CD14-positive monocyte (primary cell): ENCODE data around the gene AOX1. TPM values are rescaled to one million over a fixed set of nuclear protein-coding genes. Genes with fewer than 3 reads are reported as not detected.

ENCODE experiments used
- DNase-seq, 3 donors: peaks; one replicate each; pipeline ENCODE4 v3.0.0-alpha.2; 2011 to 2022
- H2AFZ ChIP-seq: 2 replicates; pipeline ENCODE4 v1.6.0; 2012; ENCODE audit warnings: mild to moderate bottlenecking, low read depth, low read length, inconsistent platforms; ENCODE audit not compliant: insufficient read depth, poor library complexity, severe bottlenecking
- H3K27ac ChIP-seq, 2 donors: 1 replicate in 1 of 2; 2 replicates in 1 of 2; pipeline ENCODE4 v1.5.1; 2012 to 2013; ENCODE audit warnings: low read length in 2 of 2, control low read depth in 1 of 2, inconsistent platforms in 1 of 2, low read depth in 1 of 2, mild to moderate bottlenecking in 1 of 2
- H3K27me3 ChIP-seq, 2 donors: one replicate each; pipeline versions ENCODE4 v1.6.0 to v1.6.1; 2011 to 2013; ENCODE audit warnings: low read length in 2 of 2; ENCODE audit not compliant: control insufficient read depth in 2 of 2, insufficient read depth in 2 of 2
- H3K36me3 ChIP-seq, 2 donors: replicated peaks in 1 of 2; 1 replicate in 1 of 2; 2 replicates in 1 of 2; pipeline versions ENCODE4 v1.5.1 to v1.6.1; 2012 to 2013; ENCODE audit warnings: low read length in 2 of 2, control low read depth in 1 of 2, inconsistent platforms in 1 of 2, mild to moderate bottlenecking in 1 of 2; ENCODE audit not compliant: insufficient read depth in 2 of 2, control insufficient read depth in 1 of 2
- H3K4me1 ChIP-seq, 2 donors: 1 replicate in 1 of 2; 2 replicates in 1 of 2; pipeline versions ENCODE4 v1.5.1 to v1.6.1; 2012 to 2013; ENCODE audit warnings: low read length in 2 of 2, control low read depth in 1 of 2, inconsistent platforms in 1 of 2, mild to moderate bottlenecking in 1 of 2, moderate library complexity in 1 of 2; ENCODE audit not compliant: insufficient read depth in 2 of 2, control insufficient read depth in 1 of 2
- H3K4me2 ChIP-seq: replicated peaks from 2 replicates; pipeline ENCODE3; 2012; ENCODE audit warnings: low read length, moderate library complexity, mild to moderate bottlenecking; ENCODE audit not compliant: poor library complexity, severe bottlenecking; ENCODE audit errors: extremely low read depth
- H3K4me3 ChIP-seq, 3 experiments: fragments of 200-600 bp in 1 of 3; sonication (generic) in 1 of 3; replicated peaks in 1 of 3; 1 replicate in 2 of 3; 2 replicates in 1 of 3; pipeline ENCODE4 v1.5.1; 2011 to 2013; ENCODE audit warnings: low read length in 3 of 3, mild to moderate bottlenecking in 3 of 3, control low read depth in 2 of 3, low read depth in 2 of 3, inconsistent platforms in 1 of 3, moderate library complexity in 1 of 3
- H3K79me2 ChIP-seq: 2 replicates; pipeline ENCODE4 v1.6.0; 2012; ENCODE audit warnings: mild to moderate bottlenecking, control low read depth, inconsistent platforms, low read length, moderate library complexity; ENCODE audit not compliant: insufficient read depth
- H3K9ac ChIP-seq: 2 replicates; pipeline ENCODE4 v1.6.0; 2017; ENCODE audit warnings: low read length, mild to moderate bottlenecking; ENCODE audit not compliant: insufficient read depth, poor library complexity, severe bottlenecking
- H3K9me3 ChIP-seq, 2 donors: replicated peaks in 1 of 2; 1 replicate in 1 of 2; 2 replicates in 1 of 2; pipeline versions ENCODE4 v1.5.1 to v1.6.1; 2012 to 2013; ENCODE audit warnings: low read length in 2 of 2, control low read depth in 1 of 2; ENCODE audit not compliant: control insufficient read depth in 1 of 2, insufficient read depth in 1 of 2
- H4K20me1 ChIP-seq: 2 replicates; pipeline ENCODE4 v1.6.0; 2012; ENCODE audit warnings: mild to moderate bottlenecking, low read length, control low read depth, moderate library complexity; ENCODE audit not compliant: insufficient read depth
- H3K27ac Mint-ChIP-seq, 7 donors: one replicate each; pipeline ENCODE4 v1.8.0; 2020; ENCODE audit warnings: mild to moderate bottlenecking in 7 of 7, mixed read lengths in 7 of 7, moderate library complexity in 6 of 7, inconsistent platforms in 2 of 7
- H3K27me3 Mint-ChIP-seq, 3 donors: one replicate each; pipeline ENCODE4 v1.8.0; 2021 to 2022; ENCODE audit warnings: low read depth in 3 of 3, mild to moderate bottlenecking in 3 of 3, mixed read lengths in 3 of 3, moderate library complexity in 3 of 3, inconsistent platforms in 1 of 3
- H3K36me3 Mint-ChIP-seq, 2 donors: one replicate each; pipeline ENCODE4 v1.8.0; 2020; ENCODE audit warnings: mixed read lengths in 2 of 2, inconsistent platforms in 1 of 2, mild to moderate bottlenecking in 1 of 2
- H3K4me1 Mint-ChIP-seq: one replicate; pipeline ENCODE4 v1.8.0; 2020; ENCODE audit warnings: mild to moderate bottlenecking, mixed read lengths
- H3K4me3 Mint-ChIP-seq, 2 donors: one replicate each; pipeline ENCODE4 v1.8.0; 2020; ENCODE audit warnings: mild to moderate bottlenecking in 2 of 2, mixed read lengths in 2 of 2, moderate library complexity in 1 of 2
- H3K9me3 Mint-ChIP-seq, 7 donors: one replicate each; pipeline ENCODE4 v1.8.0; 2020 to 2022; ENCODE audit warnings: mixed read lengths in 7 of 7, mild to moderate bottlenecking in 6 of 7, moderate library complexity in 6 of 7, inconsistent platforms in 2 of 7
- WGBS: methylation state at CpG from one replicate; pipeline ENCODE4 v1.1.5; 2013; ENCODE audit warnings: missing lambda C conversion rate; ENCODE audit not compliant: insufficient coverage; 5-methylcytosine and 5-hydroxymethylcytosine counted together
- intact Hi-C, 2 donors: fragments of 100-400 bp; cut with micrococcal nuclease; formaldehyde crosslinking; loops; one replicate each; pipeline versions ENCODE4 v1.15.0 to v1.15.1; 2023
- polyA plus RNA-seq, 3 donors: library from polyadenylated mRNA; depleted of rRNA in 1 of 3; unstranded in 2 of 3; stranded (reverse) in 1 of 3; fragments of 300-500 nt in 2 of 3; fragments of >200 nt in 1 of 3; fragmentation: Illumina TruSeq in 2 of 3; gene quantifications; 1 replicate in 2 of 3; 2 replicates in 1 of 3; pipeline ENCODE4 v1.2.3, GENCODE V29; 2012 to 2021
- TF ChIP-seq, protein P1 (sequence below): fragments of 200-600 bp; IDR thresholded peaks from one replicate; pipeline ENCODE4 v1.8.0; 2022; ENCODE audit warnings: antibody characterized with exemption, mild to moderate bottlenecking

AOX1 gene
- polyA plus RNA-seq, 3 donors: 0.16 TPM; not detected in 2

DNA sequence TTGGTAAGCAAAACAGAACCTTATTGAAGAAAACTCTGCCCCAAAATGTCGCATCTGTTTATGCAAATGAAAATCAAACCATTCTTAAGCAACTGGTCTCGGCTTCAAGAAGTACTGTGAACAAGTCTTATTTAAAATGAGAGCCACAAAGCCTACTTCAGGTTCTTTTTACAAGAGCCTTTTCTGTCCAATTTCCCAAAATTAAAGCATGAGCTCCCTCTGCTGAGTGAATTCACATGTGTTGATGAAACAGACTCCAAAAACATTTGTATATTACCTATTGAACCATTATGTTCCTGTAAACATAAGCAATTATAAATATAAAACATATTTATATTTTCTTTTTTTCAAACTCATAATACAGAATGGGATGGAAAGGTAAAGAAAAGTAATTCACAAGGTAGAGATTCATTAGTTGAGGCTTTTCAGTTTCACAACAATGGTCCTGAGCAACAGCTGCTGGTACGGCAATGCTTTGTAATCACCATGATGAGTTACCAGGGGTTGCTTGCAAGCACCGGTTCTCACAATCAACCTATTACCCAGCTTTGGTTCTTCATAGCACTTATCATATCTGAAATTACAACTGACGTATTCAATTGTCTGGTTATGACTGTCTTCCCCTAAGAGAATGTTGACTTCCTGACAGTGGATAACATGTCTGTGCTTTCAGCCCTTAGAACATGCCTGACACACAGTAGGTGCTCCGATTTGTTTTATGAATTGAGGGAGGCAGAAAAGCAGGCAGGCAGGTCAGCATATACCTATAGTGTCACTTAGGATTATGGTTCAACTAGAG is 117.5 kb downstream of the AOX1 start:
- Histone ChIP-seq H3K4me3 (no peak overlapping the region), H3K36me3 (no peaks in the 10 kb centered on the region), H2AFZ (no peak overlapping the region), H4K20me1 (no peaks in the 10 kb centered on the region), H3K4me1 (peaks cover 0 to 9% of the 10 kb centered on the region in 2 donors), H3K79me2 (no peaks in the 10 kb centered on the region), H3K27ac (no peak overlapping the region), H3K9ac (no peak overlapping the region), H3K9me3 (no peaks in the 10 kb centered on the region), H3K4me2 (no peak overlapping the region), H3K27me3 (no peaks in the 10 kb centered on the region)
- DNase-seq: peak; percentile 30 to 54 (median 49)
- H3K27me3 Mint-ChIP-seq: peaks cover 0 to 4% (median 0%) of the 10 kb centered on the region in 3 donors
- H3K4me1 Mint-ChIP-seq: peaks cover 15% of the 10 kb centered on the region
- no peak overlapping the region for H3K4me3 Mint-ChIP-seq
- H3K9me3 Mint-ChIP-seq: no peaks in the 10 kb centered on the region
- H3K27ac Mint-ChIP-seq: peak overlapping the region in 2 of 7 donors; percentile 2 to 11
- WGBS: 70% methylated on average over 2 of the region's 6 CpGs
- H3K36me3 Mint-ChIP-seq: no peaks in the 10 kb centered on the region
- intact Hi-C loops: loop anchor here (5.0 to 10.0 kb wide), 2 partner anchors 126 to 719 kb away; no protein-coding TSS in a partner anchor
- TF ChIP-seq, protein P1, sequence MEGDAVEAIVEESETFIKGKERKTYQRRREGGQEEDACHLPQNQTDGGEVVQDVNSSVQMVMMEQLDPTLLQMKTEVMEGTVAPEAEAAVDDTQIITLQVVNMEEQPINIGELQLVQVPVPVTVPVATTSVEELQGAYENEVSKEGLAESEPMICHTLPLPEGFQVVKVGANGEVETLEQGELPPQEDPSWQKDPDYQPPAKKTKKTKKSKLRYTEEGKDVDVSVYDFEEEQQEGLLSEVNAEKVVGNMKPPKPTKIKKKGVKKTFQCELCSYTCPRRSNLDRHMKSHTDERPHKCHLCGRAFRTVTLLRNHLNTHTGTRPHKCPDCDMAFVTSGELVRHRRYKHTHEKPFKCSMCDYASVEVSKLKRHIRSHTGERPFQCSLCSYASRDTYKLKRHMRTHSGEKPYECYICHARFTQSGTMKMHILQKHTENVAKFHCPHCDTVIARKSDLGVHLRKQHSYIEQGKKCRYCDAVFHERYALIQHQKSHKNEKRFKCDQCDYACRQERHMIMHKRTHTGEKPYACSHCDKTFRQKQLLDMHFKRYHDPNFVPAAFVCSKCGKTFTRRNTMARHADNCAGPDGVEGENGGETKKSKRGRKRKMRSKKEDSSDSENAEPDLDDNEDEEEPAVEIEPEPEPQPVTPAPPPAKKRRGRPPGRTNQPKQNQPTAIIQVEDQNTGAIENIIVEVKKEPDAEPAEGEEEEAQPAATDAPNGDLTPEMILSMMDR: peak; percentile 74

DNA sequence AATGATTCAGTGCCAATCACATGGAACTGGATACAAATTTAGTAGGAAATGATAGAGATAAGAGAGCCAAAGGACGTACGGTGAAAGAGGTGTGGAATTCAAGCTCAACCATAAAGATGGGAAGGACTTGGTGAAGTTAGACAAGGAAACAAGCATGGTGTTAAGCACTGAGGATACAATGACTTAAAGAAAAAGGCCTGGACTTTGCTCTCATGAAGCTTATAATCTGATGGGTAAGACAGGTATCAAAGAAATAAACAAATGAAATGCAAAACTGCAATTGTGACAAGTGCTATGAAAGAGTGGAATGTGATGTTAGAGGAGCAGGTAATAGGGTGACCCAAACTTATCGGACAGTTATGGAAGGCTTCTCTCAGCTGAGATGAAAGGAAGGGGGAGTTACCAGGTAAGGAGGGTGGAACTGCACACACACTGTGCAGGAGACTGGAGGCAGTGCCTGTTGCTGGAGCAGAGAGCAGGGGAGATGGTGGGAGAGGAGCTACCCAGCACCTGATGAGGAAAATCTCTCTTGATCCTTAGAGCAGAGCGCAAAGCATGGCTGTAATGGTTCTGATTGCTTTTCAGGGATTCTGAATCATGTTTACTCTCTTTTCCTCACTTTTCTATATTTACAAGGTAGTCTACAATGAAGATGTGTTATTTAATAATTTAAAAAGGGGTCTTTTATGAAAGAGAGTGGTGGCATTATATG is 118.3 kb downstream of the AOX1 start:
- Mint-ChIP-seq H3K9me3 (no peaks in the 10 kb centered on the region), H3K27ac (peak overlapping the region in 2 of 7 donors; percentile 2 to 54), H3K27me3 (peaks cover 0 to 4% (median 0%) of the 10 kb centered on the region in 3 donors), H3K4me3 (no peak overlapping the region), H3K4me1 (peaks cover 8% of the 10 kb centered on the region), H3K36me3 (no peaks in the 10 kb centered on the region)
- intact Hi-C loops: loop anchor here (5.0 to 10.0 kb wide), 2 partner anchors 127 to 719 kb away; no protein-coding TSS in a partner anchor
- TF ChIP-seq, protein P1: no peak
- no peaks in the 10 kb centered on the region for H3K9me3 ChIP-seq
- H3K4me2 ChIP-seq: no peak overlapping the region
- H2AFZ ChIP-seq: no peak overlapping the region
- H3K36me3 ChIP-seq: no peaks in the 10 kb centered on the region
- DNase-seq: no peak
- H3K4me1 ChIP-seq: peaks cover 0 to 4% of the 10 kb centered on the region in 2 donors
- H3K4me3 ChIP-seq: no peak overlapping the region
- H3K9ac ChIP-seq: no peak overlapping the region
- no peaks in the 10 kb centered on the region for H3K79me2 ChIP-seq
- no peaks in the 10 kb centered on the region for H3K27me3 ChIP-seq
- 51% methylated on average over 3 of the region's 4 CpGs for WGBS
- H4K20me1 ChIP-seq: no peaks in the 10 kb centered on the region
- H3K27ac ChIP-seq: no peak overlapping the region
